Spleen (tissue), 7 donors: ENCODE measurements around the gene CDKL1.

Experiments used
- POLR2A ChIP-seq, 3 donors: fragments of 450-650 bp; IDR thresholded peaks; one replicate each; pipeline ENCODE4 v1.5.1; 2017; ENCODE audit warnings: antibody characterized with exemption in 3 of 3, mild to moderate bottlenecking in 1 of 3
- POLR2AphosphoS5 ChIP-seq, 3 donors: sonication (generic); formaldehyde crosslinking; IDR thresholded peaks; one replicate each; pipeline ENCODE4 v1.5.1; 2017; ENCODE audit warnings: antibody characterized with exemption in 3 of 3
- TF ChIP-seq, protein P1 (sequence below), 11 experiments: fragments of 200-600 bp in 7 of 11; fragments of 450-650 bp in 4 of 11; sonication (generic) in 4 of 11; IDR thresholded peaks in 8 of 11; conservative IDR thresholded peaks in 3 of 11; 1 replicate in 7 of 11; 2 replicates in 4 of 11; pipeline versions ENCODE4 v1.4.0 to v1.8.0; 2016 to 2021; ENCODE audit warnings: antibody characterized with exemption in 11 of 11, inconsistent platforms in 4 of 11, mild to moderate bottlenecking in 1 of 11
- donor health status: DM: no; HTN: no; CAD: no; lungs with moderate emphysema.
- donor health status: DM: no; HTN: no; CAD: no.
- donor health status: DM: no; HTN: no; CAD: no.

DNA sequence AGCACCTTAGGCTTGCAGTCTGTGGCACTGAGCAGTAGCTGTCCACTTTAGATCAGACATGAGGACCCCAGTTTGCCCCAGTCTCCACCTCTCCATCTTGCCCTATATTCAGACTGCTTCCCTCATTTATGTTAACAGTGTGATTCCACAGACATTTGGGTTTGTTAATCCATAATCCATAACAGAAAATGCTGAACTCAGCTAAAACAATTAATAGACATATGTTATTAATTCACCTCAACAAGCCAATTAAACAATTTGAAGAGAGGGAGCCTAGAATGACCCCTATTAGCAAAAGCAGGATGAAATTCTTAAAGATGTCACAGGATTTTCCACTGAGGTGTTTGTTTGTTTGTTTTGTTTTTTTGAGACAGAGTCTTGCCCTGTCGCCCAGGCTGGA lies 9.1 kb downstream of the CDKL1 start:
- TF ChIP-seq, protein P1, sequence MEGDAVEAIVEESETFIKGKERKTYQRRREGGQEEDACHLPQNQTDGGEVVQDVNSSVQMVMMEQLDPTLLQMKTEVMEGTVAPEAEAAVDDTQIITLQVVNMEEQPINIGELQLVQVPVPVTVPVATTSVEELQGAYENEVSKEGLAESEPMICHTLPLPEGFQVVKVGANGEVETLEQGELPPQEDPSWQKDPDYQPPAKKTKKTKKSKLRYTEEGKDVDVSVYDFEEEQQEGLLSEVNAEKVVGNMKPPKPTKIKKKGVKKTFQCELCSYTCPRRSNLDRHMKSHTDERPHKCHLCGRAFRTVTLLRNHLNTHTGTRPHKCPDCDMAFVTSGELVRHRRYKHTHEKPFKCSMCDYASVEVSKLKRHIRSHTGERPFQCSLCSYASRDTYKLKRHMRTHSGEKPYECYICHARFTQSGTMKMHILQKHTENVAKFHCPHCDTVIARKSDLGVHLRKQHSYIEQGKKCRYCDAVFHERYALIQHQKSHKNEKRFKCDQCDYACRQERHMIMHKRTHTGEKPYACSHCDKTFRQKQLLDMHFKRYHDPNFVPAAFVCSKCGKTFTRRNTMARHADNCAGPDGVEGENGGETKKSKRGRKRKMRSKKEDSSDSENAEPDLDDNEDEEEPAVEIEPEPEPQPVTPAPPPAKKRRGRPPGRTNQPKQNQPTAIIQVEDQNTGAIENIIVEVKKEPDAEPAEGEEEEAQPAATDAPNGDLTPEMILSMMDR (IDR thresholded peaks at IDR 0.05 in 8 of 11, conservative IDR thresholded peaks at IDR 0.05 in 3 of 11) = no peak
- TF ChIP-seq POLR2AphosphoS5 (IDR thresholded peaks at IDR 0.05) (no peak), POLR2A (IDR thresholded peaks at IDR 0.05) (no peak)
